ENCODE results near the gene CEACAM19.
A peak's percentile ranks its signal among the peaks of the same experiment; 100 is the strongest.
"Not testable (repeated sequence)": the region's sequence is repeated elsewhere in the genome, so short reads cannot be mapped to it uniquely, and the experiment has no call there.

CEACAM19 gene

GRCh38 chr19:44707794-44708193 lies 36.5 kb downstream of the CEACAM19 start:
- no peak overlapping the region for H3K9ac ChIP-seq (ENCODE audit: low read length)
- H3K36me3 ChIP-seq (ENCODE audit: insufficient read depth, low read length) = no peaks in the 10 kb centered on the region
- no peaks in the 10 kb centered on the region for H3K27me3 ChIP-seq (ENCODE audit: control insufficient read depth in 1 of 2, insufficient read depth in 2 of 2, low read length in 2 of 2)
- H3K9me3 ChIP-seq (ENCODE audit: low read length) = no peaks in the 10 kb centered on the region
- no peak overlapping the region for H3K27ac ChIP-seq (ENCODE audit: low read depth, low read length)
- no peaks in the 10 kb centered on the region for H3K4me1 ChIP-seq (ENCODE audit: insufficient read depth, low read length)
- H3K4me3 ChIP-seq (ENCODE audit: low read depth in 1 of 2, low read length in 2 of 2) = no peak overlapping the region

- H3K4me3 ChIP-seq (ENCODE audit: low read depth in 1 of 2, low read length in 2 of 2) = no peak overlapping the region
Observed at GRCh38 chr19:44708940-44709339, 37.7 kb downstream of the CEACAM19 start.

GRCh38 chr19:44709434-44710266 lies 38.4 kb downstream of the CEACAM19 start:
- H3K27ac ChIP-seq (ENCODE audit: low read depth, low read length); H3K36me3 ChIP-seq (ENCODE audit: insufficient read depth, low read length); H3K9ac ChIP-seq (ENCODE audit: low read length); H3K27me3 ChIP-seq (ENCODE audit: control insufficient read depth in 1 of 2, insufficient read depth in 2 of 2, low read length in 2 of 2); H3K4me3 ChIP-seq (ENCODE audit: low read depth in 1 of 2, low read length in 2 of 2); H3K4me1 ChIP-seq (ENCODE audit: insufficient read depth, low read length); H3K9me3 ChIP-seq (ENCODE audit: low read length): not testable (repeated sequence)

More at GRCh38 chr19:44708940-44709339, 37.7 kb downstream of the CEACAM19 start:
- Histone ChIP-seq H3K4me1 (ENCODE audit: insufficient read depth, low read length) (no peaks in the 10 kb centered on the region), H3K9me3 (ENCODE audit: low read length) (no peaks in the 10 kb centered on the region), H3K27me3 (ENCODE audit: control insufficient read depth in 1 of 2, insufficient read depth in 2 of 2, low read length in 2 of 2) (no peaks in the 10 kb centered on the region), H3K27ac (ENCODE audit: low read depth, low read length) (no peak overlapping the region), H3K36me3 (ENCODE audit: insufficient read depth, low read length) (no peaks in the 10 kb centered on the region), H3K9ac (ENCODE audit: low read length) (no peak overlapping the region)

GRCh38 chr19:44710483-44710882 lies 39.2 kb downstream of the CEACAM19 start:
- Histone ChIP-seq H3K9ac (ENCODE audit: low read length) (no peak overlapping the region), H3K36me3 (ENCODE audit: insufficient read depth, low read length) (no peaks in the 10 kb centered on the region), H3K4me3 (ENCODE audit: low read depth in 1 of 2, low read length in 2 of 2) (no peak overlapping the region), H3K27me3 (ENCODE audit: control insufficient read depth in 1 of 2, insufficient read depth in 2 of 2, low read length in 2 of 2) (no peaks in the 10 kb centered on the region), H3K4me1 (ENCODE audit: insufficient read depth, low read length) (no peaks in the 10 kb centered on the region), H3K9me3 (ENCODE audit: low read length) (no peaks in the 10 kb centered on the region), H3K27ac (ENCODE audit: low read depth, low read length) (no peak overlapping the region)

DNA sequence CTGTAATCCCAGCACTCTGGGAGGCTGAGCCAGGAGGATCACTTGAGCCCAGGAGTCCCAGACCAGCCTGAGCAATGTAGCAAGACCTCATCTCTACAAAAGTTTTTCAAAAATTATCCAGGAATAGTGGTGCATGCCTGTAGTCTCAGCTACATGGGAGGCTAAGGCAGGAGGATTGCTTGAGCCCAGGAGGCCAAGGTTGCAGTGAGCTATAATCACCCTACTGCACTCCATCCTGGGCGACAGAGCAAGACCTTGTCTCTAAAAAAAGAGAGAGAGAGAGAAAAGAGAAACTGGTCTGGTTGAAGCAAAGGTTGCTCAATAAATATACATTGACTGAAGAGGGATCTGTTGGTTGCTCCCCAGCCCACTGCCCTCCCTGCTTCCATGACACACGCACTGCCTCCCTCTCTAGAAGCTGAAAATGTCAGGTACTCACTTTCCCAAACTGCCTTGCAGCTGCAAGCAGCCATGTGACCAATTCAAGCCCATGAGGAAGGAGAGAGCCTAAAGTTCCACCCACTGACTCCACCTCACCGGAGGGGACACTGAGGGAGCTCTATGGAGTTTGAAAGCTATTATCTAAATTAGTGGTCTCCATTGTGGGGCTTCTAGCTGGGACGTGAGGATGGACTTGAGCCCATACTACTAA lies 41.7 kb downstream of the CEACAM19 start:
- Histone ChIP-seq H3K27ac (ENCODE audit: low read depth, low read length) (no peak overlapping the region), H3K9me3 (ENCODE audit: low read length) (no peaks in the 10 kb centered on the region), H3K36me3 (ENCODE audit: insufficient read depth, low read length) (no peaks in the 10 kb centered on the region), H3K27me3 (ENCODE audit: control insufficient read depth in 1 of 2, insufficient read depth in 2 of 2, low read length in 2 of 2) (no peaks in the 10 kb centered on the region), H3K4me3 (ENCODE audit: low read depth in 1 of 2, low read length in 2 of 2) (no peak overlapping the region), H3K4me1 (ENCODE audit: insufficient read depth, low read length) (no peaks in the 10 kb centered on the region), H3K9ac (ENCODE audit: low read length) (no peak overlapping the region)

GRCh38 chr19:44714597-44715169 lies 43.4 kb downstream of the CEACAM19 start:
- Histone ChIP-seq H3K27me3 (ENCODE audit: control insufficient read depth in 1 of 2, insufficient read depth in 2 of 2, low read length in 2 of 2) (no peaks in the 10 kb centered on the region), H3K9ac (ENCODE audit: low read length) (no peak overlapping the region), H3K36me3 (ENCODE audit: insufficient read depth, low read length) (no peaks in the 10 kb centered on the region), H3K4me3 (ENCODE audit: low read depth in 1 of 2, low read length in 2 of 2) (no peak overlapping the region), H3K4me1 (ENCODE audit: insufficient read depth, low read length) (peaks cover 13% of the 10 kb centered on the region), H3K9me3 (ENCODE audit: low read length) (no peaks in the 10 kb centered on the region), H3K27ac (ENCODE audit: low read depth, low read length) (no peak overlapping the region)

DNA sequence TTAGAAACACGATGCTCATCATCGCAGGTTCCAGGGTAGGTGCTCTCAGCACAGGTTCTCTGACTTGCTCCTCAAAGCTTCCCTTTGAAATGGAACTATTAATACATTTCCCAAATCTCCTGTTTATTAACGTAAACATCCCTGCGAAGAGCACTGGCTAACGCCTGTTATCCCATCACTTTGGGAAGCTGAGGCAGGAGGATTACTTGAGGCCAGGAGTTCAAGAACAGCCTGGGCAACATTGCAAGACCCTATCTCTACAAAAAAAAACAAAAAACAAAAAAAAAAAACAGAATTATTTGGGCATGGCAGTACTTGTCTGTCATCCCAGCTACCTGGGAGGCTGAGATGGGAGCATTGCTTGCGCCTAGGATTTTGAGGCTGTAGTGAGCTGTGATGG lies 46.3 kb downstream of the CEACAM19 start:
- no peak overlapping the region for H3K4me3 ChIP-seq (ENCODE audit: low read depth in 1 of 2, low read length in 2 of 2)
- H3K36me3 ChIP-seq (ENCODE audit: insufficient read depth, low read length) = no peaks in the 10 kb centered on the region
- H3K9me3 ChIP-seq (ENCODE audit: low read length) = no peaks in the 10 kb centered on the region
- no peak overlapping the region for H3K27ac ChIP-seq (ENCODE audit: low read depth, low read length)
- H3K9ac ChIP-seq (ENCODE audit: low read length) = no peak overlapping the region
- no peaks in the 10 kb centered on the region for H3K27me3 ChIP-seq (ENCODE audit: control insufficient read depth in 1 of 2, insufficient read depth in 2 of 2, low read length in 2 of 2)
- peaks cover 13% of the 10 kb centered on the region for H3K4me1 ChIP-seq (ENCODE audit: insufficient read depth, low read length)

DNA sequence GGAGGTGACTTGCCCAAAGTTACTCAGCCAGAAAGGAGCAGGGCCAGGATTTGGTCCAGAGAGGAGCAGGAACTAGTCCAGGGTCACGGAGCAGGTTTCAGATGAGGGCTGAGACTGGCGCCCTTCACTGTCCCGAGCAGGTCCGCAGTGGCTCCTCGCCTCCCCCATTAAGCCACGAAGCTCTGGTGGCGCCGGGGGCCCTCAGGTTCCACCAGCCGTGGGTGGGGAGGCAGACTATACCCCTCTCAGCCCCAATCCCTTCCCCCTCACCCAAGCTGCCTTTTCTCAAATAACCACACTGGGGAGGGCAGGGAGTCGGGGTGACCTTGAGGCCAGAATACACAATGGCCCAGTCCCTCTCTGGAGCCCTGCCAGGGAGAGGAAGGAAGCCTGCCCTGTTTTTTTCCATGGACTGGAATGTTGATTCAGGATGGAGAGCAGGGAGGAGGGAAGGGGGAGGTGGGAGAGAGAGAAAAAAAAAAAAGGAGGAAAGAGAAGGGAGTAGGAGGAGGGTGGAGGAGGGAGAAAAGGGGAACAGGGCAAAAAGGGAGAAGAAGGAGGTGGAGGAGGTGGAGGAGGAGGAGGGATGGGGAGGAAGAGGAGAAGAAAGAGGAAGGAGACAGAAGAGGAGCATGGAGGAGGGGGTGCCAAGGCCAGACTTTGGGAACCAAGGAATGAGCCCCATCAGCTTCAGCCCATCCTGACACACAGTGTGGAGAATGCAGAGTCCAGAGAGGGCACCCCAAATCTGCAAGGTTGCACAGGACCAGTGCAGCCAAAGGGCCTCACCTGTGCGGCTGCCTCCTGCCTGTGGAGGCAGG lies 47.4 kb downstream of the CEACAM19 start:
- H3K36me3 ChIP-seq (ENCODE audit: insufficient read depth, low read length) = no peaks in the 10 kb centered on the region
- H3K27ac ChIP-seq (ENCODE audit: low read depth, low read length) = peak overlapping the region; percentile 34
- H3K4me1 ChIP-seq (ENCODE audit: insufficient read depth, low read length) = peaks cover 16% of the 10 kb centered on the region
- no peak overlapping the region for H3K9ac ChIP-seq (ENCODE audit: low read length)
- no peaks in the 10 kb centered on the region for H3K9me3 ChIP-seq (ENCODE audit: low read length)
- no peaks in the 10 kb centered on the region for H3K27me3 ChIP-seq (ENCODE audit: control insufficient read depth in 1 of 2, insufficient read depth in 2 of 2, low read length in 2 of 2)
- H3K4me3 ChIP-seq (ENCODE audit: low read depth in 1 of 2, low read length in 2 of 2) = peak overlapping the region in 1 of 2 donors; percentile 14

DNA sequence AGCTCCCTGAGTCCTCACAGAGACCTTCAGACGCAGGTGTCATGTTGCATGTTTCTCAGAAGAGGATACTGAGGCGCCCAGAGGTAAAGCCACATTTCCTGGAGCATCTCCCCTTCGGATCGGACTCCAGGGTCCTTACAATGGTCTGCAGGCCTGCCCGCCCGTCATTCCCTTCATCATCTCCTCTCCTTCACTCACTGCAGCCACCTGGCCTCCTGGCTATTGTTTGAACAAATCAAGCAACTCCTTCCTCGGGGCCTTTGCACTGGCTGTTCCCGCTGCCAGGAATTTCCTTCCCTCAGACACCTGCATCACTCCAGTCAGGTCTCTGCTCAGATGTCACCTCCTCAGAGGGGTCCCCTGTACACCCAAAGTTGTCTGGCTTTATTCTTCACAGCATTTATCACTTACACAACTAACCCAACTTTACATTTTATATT lies 48.0 kb downstream of the CEACAM19 start:
- Histone ChIP-seq H3K4me3 (ENCODE audit: low read depth in 1 of 2, low read length in 2 of 2) (no peak overlapping the region), H3K4me1 (ENCODE audit: insufficient read depth, low read length) (peaks cover 22% of the 10 kb centered on the region), H3K27ac (ENCODE audit: low read depth, low read length) (no peak overlapping the region), H3K27me3 (ENCODE audit: control insufficient read depth in 1 of 2, insufficient read depth in 2 of 2, low read length in 2 of 2) (no peaks in the 10 kb centered on the region), H3K9ac (ENCODE audit: low read length) (no peak overlapping the region), H3K36me3 (ENCODE audit: insufficient read depth, low read length) (no peaks in the 10 kb centered on the region), H3K9me3 (ENCODE audit: low read length) (no peaks in the 10 kb centered on the region)

DNA sequence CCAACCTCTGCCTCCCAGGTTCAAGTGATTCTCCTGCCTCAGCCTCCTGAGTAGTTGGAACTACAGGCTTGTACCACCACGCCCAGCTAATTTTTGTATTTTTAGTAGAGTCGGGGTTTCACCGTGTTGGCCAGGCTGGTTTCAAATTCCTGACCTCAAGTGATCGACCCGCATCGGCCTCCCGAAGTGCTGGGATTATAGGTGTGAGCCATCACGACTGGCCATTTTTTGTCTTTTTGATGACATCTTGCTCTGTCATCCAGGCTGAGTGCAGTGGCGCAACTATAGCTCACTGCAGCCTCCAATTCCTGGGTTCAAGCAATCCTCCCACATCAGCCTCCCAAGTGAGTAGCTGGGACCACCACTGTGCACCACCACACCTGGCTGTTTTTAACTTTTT lies 49.1 kb downstream of the CEACAM19 start:
- not testable (repeated sequence) for H3K36me3 ChIP-seq (ENCODE audit: insufficient read depth, low read length); H3K27ac ChIP-seq (ENCODE audit: low read depth, low read length)

GRCh38 chr19:44720945-44721344 lies 49.7 kb downstream of the CEACAM19 start:
- peaks cover 25% of the 10 kb centered on the region for H3K4me1 ChIP-seq (ENCODE audit: insufficient read depth, low read length)
- no peak overlapping the region for H3K27ac ChIP-seq (ENCODE audit: low read depth, low read length)
- H3K9ac ChIP-seq (ENCODE audit: low read length) = no peak overlapping the region
- H3K9me3 ChIP-seq (ENCODE audit: low read length) = no peaks in the 10 kb centered on the region
- H3K4me3 ChIP-seq (ENCODE audit: low read depth in 1 of 2, low read length in 2 of 2) = no peak overlapping the region
- no peaks in the 10 kb centered on the region for H3K36me3 ChIP-seq (ENCODE audit: insufficient read depth, low read length)
- H3K27me3 ChIP-seq (ENCODE audit: control insufficient read depth in 1 of 2, insufficient read depth in 2 of 2, low read length in 2 of 2) = no peaks in the 10 kb centered on the region

More for the DNA sequence above, 49.1 kb downstream of the CEACAM19 start:
- H3K4me1 ChIP-seq (ENCODE audit: insufficient read depth, low read length) = peaks cover 25% of the 10 kb centered on the region
- H3K9ac ChIP-seq (ENCODE audit: low read length); H3K27me3 ChIP-seq (ENCODE audit: control insufficient read depth in 1 of 2, insufficient read depth in 2 of 2, low read length in 2 of 2); H3K4me3 ChIP-seq (ENCODE audit: low read depth in 1 of 2, low read length in 2 of 2); H3K9me3 ChIP-seq (ENCODE audit: low read length): not testable (repeated sequence)

Data from muscle layer of colon (tissue), 2 donors.